HG03457 (cell line): ENCODE measurements around the gene MEA1.
"Not testable (repeated sequence)": the region's sequence is repeated elsewhere in the genome, so short reads cannot be mapped to it uniquely, and the experiment has no call there.

Experiments used
- ATAC-seq: cut with Tn5 transposase; IDR thresholded peaks from one replicate; pipeline ENCODE4 v1.9.1; 2021; ENCODE audit warnings: moderate number of reproducible peaks; ENCODE audit not compliant: unreplicated experiment

MEA1 gene

DNA sequence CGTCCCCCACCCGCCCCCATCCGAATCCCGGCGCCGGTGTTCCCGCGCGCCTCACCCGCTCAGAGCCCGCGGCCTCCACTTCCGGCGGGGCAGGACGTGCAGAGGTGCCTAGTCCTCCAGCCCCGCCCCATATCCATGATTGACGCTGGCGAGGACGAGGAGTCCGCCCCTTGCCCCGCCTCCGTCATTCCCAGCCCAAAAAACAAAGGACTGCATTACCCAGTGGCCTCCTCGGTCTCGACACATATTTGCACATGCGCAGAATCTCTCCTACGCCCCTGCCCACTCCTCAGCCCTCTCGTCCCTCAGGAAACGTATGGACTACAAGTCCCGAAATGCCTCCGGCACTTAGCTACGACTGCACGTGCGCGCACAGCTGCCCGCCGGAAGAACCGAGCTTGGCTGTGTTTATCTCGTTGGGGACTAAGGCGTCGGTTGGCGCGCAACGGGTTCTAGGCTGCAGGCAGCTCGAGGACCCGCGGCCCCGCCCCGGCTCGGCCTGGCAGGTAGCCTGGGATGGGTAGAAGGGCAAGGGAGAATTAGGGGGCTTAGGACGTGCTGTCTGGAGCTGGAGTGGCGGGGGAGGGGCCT is at the start of gene MEA1, which contains the start of gene KLHDC3:
Gene MEA1, minus strand, starts transcription at position 104 of the 591 bp plus-strand sequence. CDS start 133 bp downstream, outside the sequence.
Gene KLHDC3, plus strand, starts transcription at position 407 of the 591 bp plus-strand sequence. CDS start 2,944 bp downstream, outside the sequence.
- ATAC-seq, result peak; percentile 87

DNA sequence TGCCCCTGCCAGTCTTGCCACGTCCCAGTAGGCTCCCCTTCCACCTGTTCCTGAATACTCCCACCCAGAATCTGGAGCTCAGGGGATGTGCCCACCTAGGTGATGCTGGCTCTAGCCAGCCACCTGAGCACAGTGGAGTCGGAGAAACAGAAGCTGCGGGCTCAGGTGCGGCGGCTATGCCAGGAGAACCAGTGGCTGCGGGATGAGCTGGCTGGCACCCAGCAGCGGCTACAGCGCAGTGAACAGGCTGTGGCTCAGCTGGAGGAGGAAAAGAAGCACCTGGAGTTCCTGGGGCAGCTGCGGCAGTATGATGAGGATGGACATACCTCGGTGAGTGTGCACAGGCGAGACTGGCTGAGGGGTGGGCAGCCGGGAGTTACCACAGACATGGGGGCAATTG is 49.1 kb upstream of the MEA1 start:
- ATAC-seq, result no peak

DNA sequence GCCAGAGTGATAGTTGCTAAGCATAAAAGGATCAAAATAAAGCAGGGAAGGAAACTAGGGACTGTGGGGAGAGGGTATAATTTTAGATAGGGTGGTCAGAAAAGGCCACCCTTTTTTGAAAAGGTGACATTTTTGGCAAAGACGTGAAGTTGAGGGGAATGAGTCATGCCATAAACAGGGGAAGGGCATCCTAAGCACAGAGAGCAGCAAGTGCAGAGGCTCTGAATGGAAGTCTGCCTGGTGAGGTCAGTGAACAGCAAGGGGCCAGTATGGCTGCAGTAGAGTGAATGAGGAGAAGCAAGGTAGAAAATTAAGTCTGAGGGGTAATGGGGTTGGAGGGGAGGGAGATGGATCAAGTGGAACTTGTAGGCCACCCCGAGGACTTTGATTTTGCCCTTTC is 48.1 kb upstream of the MEA1 start:
- no peak for ATAC-seq

DNA sequence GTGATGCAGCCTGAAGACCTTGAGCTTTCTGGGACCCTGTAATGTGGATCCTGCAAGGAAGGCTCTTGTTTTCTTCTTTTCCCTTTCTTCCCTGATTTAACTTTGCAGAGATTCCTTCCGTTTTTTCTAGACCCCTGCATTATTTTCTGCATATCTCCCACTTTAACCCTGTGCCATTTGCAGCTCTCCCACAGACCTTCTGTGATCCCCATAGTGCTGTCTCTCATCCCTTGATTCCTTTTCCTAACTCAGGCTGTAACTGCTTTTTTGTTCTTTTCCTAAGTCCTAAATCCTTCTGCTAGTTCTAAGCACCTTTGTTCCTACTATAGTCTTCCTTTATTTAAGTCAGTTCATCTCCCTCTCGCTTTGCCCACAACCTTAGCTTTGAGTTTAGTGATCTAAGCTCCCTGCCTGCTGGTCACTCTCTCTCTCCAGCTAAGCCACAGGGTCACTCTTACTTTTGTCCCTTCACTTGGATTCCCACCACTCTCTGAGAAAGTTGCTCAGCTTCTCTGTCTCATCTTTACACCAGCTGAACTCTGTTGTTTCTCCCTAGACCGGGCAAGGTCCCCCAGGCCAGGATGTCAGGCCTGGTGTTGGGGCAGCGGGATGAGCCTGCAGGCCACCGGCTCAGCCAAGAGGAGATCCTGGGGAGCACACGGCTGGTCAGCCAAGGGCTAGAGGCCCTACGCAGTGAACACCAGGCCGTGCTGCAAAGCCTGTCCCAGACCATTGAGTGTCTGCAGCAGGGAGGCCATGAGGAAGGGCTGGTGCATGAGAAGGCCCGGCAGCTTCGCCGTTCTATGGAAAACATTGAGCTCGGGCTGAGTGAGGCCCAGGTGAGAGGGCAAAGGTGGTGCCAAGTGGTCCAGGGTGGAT is 47.2 kb upstream of the MEA1 start:
- no peak for ATAC-seq

DNA sequence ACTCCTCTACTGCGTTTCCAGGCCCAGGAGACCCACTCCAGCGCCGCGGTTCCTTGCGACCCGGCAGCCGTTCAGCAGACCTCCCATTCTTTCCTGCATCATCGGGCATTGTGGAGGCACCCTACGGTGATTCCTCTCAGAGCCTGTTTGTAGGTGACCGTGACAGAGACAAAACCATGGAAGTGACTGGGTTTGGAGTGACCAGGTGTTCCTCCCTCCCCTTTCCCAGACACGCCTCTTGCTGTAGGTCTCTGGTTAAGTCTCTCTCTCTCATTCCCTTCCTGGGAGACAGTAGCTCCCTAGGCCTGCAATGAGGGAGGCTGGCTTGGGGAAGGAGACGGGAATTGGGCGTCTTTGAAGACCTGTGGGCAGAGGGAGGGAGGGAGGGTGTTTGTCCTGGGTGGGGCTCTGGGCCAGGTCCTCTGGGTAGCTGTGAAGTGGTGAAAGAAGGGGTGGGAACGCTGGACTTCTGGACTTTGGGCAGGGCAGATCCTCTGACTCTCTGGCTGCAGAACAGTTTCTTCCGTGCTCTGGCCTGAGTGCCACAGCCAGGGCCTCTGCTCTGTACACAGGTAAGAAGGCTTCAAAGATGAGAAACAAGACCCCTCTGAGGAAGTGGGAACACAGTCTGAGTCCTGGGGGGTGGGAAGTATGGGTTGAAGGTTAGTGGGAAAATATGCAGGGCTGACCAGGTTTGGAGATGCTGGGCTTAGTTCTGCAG is 46.4 kb upstream of the MEA1 start:
- ATAC-seq, result no peak

DNA sequence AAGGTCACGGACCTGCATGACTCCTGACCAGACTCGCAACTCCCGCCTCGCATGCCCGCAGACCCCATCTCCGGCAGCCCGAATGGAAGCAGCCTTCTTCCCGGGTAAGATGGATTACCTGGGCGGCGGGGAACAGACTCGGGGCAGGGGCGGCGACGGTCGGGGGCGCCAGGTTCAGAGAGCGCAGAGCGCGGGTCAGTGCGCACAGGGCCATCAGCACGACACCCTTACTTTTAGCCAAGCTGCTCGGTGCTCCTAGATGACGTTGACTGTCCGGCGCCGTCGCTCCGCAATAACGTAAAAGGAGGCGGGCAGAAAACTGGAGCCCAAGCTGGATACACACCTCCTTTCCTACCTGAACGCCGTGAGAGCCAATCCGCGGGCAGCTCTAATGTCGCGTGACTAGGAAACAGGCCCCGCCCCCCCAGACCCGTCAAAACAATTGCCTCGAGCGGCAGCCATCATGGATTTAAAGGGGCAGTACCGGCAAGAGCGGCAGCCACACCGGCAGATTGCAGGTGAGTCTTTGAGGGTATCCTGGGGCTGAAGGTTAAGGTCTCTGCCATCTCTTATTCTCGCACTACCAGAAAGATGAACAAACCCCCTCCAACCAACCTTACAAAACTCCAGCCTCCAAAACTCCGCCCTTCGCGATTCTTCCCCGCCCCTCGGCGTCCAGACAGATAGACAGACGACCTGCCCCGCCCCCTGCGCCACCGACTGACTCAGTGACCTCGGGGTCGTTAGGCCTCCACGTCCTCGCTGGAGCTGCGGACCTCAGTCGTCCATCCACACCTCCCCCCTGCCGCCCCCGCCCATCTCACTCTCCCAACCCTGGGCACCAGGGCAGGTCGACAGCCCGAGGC is 45.7 kb upstream of the MEA1 start, which contains the start of the genes KLC4 and MRPL2:
Gene KLC4, plus strand, starts transcription at position 464 of the 866 bp plus-strand sequence. CDS start 1,705 bp downstream, outside the sequence.
Gene MRPL2, minus strand, starts transcription at position 267 of the 866 bp plus-strand sequence. Its CDS starts 53 bp downstream, at position 214.
- ATAC-seq, result peak; percentile 59

DNA sequence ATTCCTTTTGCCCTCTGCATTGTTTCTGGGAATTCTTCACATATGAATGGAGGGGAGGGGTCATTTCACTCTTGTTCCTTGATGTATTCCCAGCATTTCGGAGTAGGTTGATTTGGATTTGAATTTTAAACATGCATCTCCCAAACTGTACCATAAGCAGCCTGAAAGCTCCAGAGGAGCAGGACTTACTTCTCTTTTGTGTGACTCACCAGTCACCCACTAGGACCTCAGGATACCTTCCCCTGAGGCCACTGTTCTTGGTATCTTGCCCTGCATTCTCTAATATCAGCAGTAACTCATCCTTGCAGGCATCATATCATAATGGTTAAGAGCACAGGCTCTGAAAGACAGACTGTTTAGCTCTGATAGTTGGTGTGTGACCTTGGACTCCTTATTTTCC is 44.8 kb upstream of the MEA1 start:
- no peak for ATAC-seq

DNA sequence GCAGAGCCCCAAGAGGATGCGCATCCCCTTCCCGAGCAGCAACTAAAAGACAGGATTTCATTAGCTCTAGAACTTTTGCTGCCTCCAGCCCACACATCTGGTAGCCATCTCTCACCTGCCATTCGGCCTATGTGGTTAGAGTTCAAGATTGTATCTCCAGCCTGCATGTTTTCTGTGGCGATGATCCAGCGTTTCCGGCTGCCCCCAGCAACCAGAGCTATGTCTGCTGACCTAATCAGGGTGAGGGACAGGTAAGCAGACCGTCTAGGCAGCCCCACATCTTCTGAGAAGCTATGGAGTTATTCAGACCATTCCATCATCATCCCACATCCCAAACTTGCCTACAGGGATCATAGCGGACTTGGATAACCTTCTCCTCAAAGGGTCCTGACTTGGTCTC is 42.2 kb upstream of the MEA1 start:
- ATAC-seq, result no peak

DNA sequence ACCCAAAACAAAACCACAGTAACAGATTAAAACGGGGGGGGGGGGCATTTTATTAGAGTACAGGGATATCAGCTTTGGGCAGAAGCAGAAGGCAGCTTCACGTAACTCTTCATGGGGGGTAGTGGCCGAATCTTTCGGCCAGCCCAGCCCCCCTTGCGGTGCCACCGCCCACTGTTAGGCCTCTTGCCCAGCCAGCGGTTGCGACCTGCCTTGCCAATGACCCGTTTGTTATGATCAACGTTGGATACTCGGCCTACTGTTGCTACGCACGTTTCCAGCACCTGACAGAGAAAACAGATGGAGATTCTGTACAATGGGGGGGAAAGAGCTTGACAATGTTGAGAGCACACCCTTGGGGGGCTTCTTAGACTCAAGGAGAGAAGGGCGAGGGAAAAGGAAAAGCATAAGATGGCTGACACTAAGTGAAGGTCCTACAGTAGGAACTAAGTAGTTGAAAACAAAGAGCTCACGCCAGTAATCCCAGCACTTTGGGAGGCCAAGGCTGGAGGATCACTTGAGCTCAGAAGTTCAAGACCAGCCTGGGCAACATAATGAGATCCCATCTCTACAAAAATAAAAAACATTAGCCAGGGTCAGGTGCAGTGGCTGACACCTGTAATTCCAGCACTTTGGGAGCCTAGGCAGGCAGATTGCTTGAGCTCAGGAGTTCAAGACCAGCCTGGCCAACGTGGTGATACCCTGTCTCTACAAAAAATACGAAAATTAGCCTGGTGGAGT is 40.6 kb upstream of the MEA1 start:
- no peak for ATAC-seq

DNA sequence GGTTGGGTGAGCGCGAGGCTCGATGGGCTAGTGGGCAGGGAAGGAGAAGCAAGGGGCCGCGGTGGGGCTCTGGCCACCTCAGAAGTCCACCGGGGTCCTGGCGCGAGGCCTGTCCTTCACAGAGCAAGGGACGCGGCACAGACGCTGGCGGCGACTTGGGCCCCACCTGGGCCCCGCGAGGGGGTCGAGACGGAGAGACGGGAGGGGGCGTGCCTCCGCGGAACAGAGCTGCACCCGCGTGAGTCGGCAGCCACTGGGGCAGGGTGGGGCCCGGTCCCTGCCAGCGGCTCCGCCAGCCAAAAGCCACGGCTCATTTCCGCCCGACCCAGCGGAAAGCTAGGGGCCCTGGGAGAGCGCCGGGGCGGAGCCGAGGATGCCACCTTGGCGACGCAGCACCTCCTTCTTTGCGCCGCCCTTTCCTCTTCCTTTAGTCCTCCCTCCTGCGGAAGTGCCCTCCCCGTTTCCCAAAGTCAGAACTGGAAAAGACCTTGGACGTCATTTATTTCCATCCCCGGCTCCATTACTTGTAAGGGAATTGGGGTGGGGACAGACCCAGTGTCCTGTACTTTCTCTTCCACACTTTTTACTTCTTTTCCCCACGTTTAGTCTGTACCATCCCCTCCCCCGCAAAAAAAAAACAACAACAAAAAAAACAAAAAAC is 39.9 kb upstream of the MEA1 start, which contains the start of gene CUL7:
Gene CUL7, minus strand, starts transcription at position 307 of the 661 bp plus-strand sequence. CDS start 1,063 bp downstream, outside the sequence.
- ATAC-seq, result peak; percentile 62

DNA sequence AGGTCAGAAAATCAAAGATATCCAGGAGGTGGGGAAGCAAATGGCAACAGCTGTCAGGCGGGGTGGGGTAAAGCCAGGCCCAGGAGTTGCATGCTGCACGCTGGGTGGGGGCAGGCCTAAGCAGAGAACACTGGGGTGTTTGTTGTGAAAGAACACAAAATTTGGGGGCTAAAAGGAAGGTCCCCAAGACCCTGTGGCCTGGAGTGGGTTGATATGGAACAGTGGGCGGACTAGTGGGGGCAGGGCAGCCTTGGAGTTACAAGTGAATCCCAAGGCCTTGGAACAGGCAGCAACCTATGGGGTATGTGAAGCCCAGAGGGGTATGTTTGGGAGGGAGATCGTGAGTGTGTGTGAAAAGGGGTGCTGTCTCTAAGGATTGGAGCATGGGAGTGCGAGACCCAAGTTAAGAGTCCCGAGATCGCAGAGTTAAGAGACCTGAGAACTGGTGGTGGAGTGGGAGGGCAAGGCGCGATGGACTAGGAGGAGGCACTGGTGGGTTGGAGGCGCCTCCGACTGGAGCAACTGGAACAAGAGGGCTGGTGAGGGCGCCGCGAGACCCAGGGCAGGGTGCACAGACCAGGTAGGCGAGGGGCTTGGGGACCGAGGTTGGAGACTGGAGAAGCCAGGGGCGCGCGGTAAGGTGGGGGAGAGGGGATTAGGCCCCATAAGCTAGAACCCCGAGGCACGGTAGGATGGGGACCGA is 39.2 kb upstream of the MEA1 start:
- ATAC-seq, result no peak

DNA sequence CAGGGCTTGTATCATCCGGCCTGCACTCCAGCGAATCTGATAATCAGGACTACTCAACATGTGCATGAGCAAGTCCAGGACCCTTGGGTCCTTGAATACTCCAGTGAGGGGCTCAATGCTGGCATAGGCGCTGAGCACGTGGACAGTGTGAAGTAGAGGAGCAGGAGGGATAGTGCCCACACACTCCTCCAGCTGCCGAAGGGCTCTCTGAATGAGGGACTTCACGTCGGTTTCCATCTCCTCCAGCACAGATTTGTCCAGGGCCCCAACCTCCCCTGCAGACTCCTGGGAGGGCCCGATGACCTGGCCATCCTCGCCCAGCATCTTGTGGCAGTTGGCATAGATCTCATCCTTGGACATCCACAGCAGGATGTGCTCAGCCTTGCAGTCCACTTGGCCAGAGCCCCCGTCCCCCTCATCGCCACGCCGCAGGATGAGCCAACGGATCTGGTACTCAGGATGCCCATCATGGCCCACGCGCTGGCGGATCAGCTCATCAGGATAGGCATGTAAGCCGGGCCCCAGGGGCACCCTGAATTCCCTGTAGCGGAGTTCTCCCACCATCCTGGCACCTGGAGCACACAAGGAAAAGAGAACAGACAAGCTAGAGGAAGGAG is 38.6 kb upstream of the MEA1 start:
- no peak for ATAC-seq

DNA sequence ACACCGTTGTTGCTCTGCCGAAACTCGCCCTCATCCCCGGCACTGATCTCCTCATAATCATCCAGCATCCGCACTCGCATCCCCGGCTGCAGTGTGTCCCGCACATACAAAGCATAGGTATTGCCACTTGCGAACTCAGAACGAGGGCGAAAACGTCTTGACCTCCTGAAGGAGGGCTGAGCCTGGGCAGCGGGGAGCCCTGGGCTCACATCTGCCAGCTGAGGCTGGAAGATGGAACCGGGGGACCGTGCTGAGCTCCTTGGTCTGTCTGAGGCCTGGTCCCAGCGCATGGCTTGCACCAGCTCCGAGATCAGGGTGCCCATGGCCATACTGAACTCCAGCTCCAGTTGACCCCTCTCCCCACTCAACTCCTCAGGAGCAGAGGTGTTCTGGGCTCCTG is 37.2 kb upstream of the MEA1 start:
- no peak for ATAC-seq

DNA sequence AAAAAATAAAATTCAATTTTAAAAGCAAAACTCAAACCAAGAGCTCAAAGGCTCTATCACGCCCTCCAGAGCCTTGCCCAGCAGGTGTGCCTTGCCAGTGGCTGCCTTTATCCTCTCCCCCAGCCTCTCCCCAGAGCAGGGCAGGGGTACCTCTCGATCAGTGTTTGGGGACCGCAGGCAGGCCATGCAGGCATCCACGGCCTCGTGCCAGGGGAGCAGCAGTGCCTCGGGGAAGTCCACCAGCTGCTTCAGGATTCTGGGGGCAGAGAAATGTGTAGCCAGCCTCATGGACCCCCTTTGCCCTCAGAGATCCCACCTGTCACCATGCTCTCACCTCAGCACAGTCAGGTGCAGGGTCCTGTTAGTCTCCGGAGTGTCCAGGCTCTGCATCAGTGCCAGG is 34.3 kb upstream of the MEA1 start:
- no peak for ATAC-seq

DNA sequence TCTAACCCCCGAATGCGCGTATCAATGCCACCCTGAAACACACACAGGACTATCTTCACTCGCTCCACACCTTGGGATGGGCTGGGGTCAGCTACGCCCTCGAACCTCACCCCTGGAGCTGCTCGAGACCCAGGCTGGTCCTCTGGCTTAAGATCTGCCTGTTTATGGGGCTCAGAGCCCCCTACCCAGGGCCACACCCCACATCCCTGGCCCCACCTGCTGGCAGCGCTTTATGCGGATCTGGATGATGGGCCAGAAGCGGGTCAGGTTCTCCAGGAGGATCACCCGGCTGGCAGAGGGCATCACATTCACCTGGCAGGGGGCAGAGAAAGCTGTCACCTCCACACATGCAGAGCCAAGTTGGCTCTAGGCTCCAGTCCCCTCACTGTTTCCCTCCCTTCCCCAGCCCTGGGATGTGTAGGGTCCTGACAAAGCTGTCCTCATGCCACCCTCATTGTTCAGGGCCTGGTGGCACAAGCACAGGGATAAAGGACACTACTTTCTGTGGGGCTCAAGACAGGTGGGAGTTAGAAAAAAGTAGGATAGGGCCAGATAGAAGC is 31.7 kb upstream of the MEA1 start:
- no peak for ATAC-seq

DNA sequence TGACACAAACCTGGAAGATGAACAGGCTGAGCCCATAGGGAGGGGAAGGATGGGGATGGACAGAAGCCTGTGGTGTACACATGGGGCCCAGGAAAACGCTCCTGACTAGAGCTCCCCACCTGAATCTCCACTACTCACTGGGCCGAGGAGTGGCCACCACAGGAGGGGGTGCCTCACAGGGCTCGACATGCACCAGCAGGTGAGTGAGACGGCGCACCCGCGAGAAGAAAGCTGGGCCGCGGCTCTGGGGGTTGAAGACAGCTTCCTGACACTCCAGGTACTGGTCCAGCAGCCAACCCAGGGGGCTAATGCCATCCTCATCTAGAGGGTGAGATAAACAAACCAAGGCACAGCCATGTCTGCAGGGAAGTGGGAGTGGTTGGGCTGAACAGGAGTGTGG is 29.6 kb upstream of the MEA1 start:
- ATAC-seq, result no peak

DNA sequence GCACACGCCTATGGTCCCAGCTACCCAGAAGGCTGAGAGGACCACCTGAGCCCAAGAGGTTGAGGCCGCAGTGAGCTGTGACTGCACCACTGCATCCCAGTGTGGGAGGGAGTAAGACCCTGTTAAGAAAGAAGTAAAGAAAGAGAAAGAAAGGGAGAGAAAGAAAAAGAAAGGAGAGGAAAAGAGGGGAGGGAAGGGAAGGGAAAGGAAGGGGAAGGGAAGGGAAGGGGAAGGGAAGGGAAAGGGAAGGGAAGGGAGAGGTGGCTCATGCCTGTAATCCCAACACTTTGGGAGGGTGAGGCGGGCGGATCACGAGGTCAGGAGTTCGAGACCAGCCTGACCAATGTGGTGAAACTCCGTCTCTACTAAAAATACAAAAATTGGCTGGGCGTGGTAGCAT is 27.7 kb upstream of the MEA1 start:
- ATAC-seq, result not testable (repeated sequence)
